Transverse colon (tissue), 4 donors: ENCODE data around the gene P3H2. TPM values are rescaled to one million over a fixed set of nuclear protein-coding genes. Genes with fewer than 3 reads are reported as not detected.
"Not testable (repeated sequence)": the region's sequence is repeated elsewhere in the genome, so short reads cannot be mapped to it uniquely, and the experiment has no call there.

Experiments used
- DNase-seq: peaks from one replicate; pipeline ENCODE4 v3.0.0-alpha.2; 2019
- H3K27ac ChIP-seq, 4 donors: fragments of 200-600 bp; sonication (generic); 2 replicates each; pipeline ENCODE4 v1.5.1; 2016 to 2018; ENCODE audit warnings: inconsistent platforms in 4 of 4
- H3K27me3 ChIP-seq: fragments of 200-600 bp; sonication (generic); 2 replicates; pipeline ENCODE4 v1.5.1; 2017; ENCODE audit warnings: inconsistent platforms
- H3K36me3 ChIP-seq, 4 donors: fragments of 200-600 bp; sonication (generic); 2 replicates each; pipeline ENCODE4 v1.5.1; 2017 to 2019; ENCODE audit warnings: inconsistent platforms in 4 of 4
- H3K4me1 ChIP-seq, 4 donors: fragments of 200-600 bp; sonication (generic); 2 replicates each; pipeline ENCODE4 v1.5.1; 2017 to 2020; ENCODE audit warnings: inconsistent platforms in 4 of 4
- H3K4me3 ChIP-seq, 4 donors: fragments of 200-600 bp; sonication (generic); 1 replicate in 1 of 4; 2 replicates in 3 of 4; pipeline versions ENCODE4 v1.5.1 to v1.6.1; 2017 to 2019; ENCODE audit warnings: inconsistent platforms in 4 of 4
- H3K9me3 ChIP-seq, 2 donors: fragments of 200-600 bp; sonication (generic); 2 replicates each; pipeline ENCODE4 v1.5.1; 2017 to 2019; ENCODE audit warnings: inconsistent platforms in 2 of 2
- EP300 ChIP-seq: sonication (generic); formaldehyde crosslinking; IDR thresholded peaks from one replicate; pipeline ENCODE4 v1.6.1; 2017; ENCODE audit warnings: antibody characterized with exemption, low read depth
- POLR2A ChIP-seq: fragments of 450-650 bp; IDR thresholded peaks from one replicate; pipeline ENCODE4 v1.6.1; 2016; ENCODE audit warnings: antibody characterized with exemption, mild to moderate bottlenecking, moderate library complexity
- POLR2AphosphoS5 ChIP-seq, 3 donors: sonication (generic); formaldehyde crosslinking; IDR thresholded peaks; one replicate each; pipeline ENCODE4 v1.6.1; 2016; ENCODE audit warnings: antibody characterized with exemption in 3 of 3
- WGBS, 2 donors: methylation state at CpG; one replicate each; pipeline ENCODE4 v1.1.5; 2018; ENCODE audit warnings: low coverage in 1 of 2; 5-methylcytosine and 5-hydroxymethylcytosine counted together
- in situ Hi-C, 4 donors: fragments of 200-750 bp; cut with MboI; loops; one replicate each; pipeline versions ENCODE4 v1.15.0 to v1.15.1; 2017; ENCODE audit warnings: low sequenced_read_pairs in 3 of 4, low pct_ligation_motif_present in 1 of 4, low pct_unique_long_range_greater_than_20kb in 1 of 4
- intact Hi-C: fragments of 100-400 bp; cut with DNase I; formaldehyde crosslinking; loops from one replicate; pipeline ENCODE4 v1.15.1; 2023; ENCODE audit warnings: low total_unique reads
- total RNA-seq, 4 donors: library from RNA; depleted of rRNA; stranded (reverse); fragments of >200 nt; gene quantifications; one replicate each; pipeline ENCODE4 v1.1.0, GENCODE V29; 2016
- TF ChIP-seq, protein P1 (sequence below), 5 experiments: fragments of 200-600 bp in 3 of 5; fragments of 450-650 bp in 2 of 5; sonication (generic) in 3 of 5; IDR thresholded peaks; 1 replicate in 2 of 5; 2 replicates in 3 of 5; pipeline ENCODE4 v1.5.1; 2016 to 2017; ENCODE audit warnings: antibody characterized with exemption in 5 of 5, inconsistent platforms in 3 of 5, mild to moderate bottlenecking in 2 of 5, moderate library complexity in 1 of 5

Gene P3H2
- total RNA-seq, 4 donors from 2014 or later: 26.6 to 153 (median 54.3) TPM

- WGBS, 2 donors: 74 to 93% methylated on average over 4 to 6 of the region's 6 CpGs
- in situ Hi-C loops: no loop called here
Measured at GRCh38 chr3:190167936-190168680, 47.4 kb upstream of the P3H2 start.

GRCh38 chr3:190166948-190167347 is 46.3 kb upstream of the P3H2 start:
- intact Hi-C loops (no loop called here), in situ Hi-C loops (no loop called here)
- WGBS, 2 donors: 82% methylated on average over 4 of the region's 4 CpGs

More at GRCh38 chr3:190167936-190168680, 47.4 kb upstream of the P3H2 start:
- H3K4me3 ChIP-seq: no peak overlapping the region
- H3K27ac ChIP-seq: no peak overlapping the region
- no peaks in the 10 kb centered on the region for H3K4me1 ChIP-seq
- no peak for DNase-seq
- TF ChIP-seq, protein P1, sequence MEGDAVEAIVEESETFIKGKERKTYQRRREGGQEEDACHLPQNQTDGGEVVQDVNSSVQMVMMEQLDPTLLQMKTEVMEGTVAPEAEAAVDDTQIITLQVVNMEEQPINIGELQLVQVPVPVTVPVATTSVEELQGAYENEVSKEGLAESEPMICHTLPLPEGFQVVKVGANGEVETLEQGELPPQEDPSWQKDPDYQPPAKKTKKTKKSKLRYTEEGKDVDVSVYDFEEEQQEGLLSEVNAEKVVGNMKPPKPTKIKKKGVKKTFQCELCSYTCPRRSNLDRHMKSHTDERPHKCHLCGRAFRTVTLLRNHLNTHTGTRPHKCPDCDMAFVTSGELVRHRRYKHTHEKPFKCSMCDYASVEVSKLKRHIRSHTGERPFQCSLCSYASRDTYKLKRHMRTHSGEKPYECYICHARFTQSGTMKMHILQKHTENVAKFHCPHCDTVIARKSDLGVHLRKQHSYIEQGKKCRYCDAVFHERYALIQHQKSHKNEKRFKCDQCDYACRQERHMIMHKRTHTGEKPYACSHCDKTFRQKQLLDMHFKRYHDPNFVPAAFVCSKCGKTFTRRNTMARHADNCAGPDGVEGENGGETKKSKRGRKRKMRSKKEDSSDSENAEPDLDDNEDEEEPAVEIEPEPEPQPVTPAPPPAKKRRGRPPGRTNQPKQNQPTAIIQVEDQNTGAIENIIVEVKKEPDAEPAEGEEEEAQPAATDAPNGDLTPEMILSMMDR (IDR thresholded peaks at IDR 0.05): no peak
- TF ChIP-seq POLR2A (no peak), EP300 (no peak), POLR2AphosphoS5 (IDR thresholded peaks at IDR 0.05) (no peak)
- intact Hi-C loops: no loop called here
- no peaks in the 10 kb centered on the region for H3K9me3 ChIP-seq
- no peaks in the 10 kb centered on the region for H3K36me3 ChIP-seq
- no peaks in the 10 kb centered on the region for H3K27me3 ChIP-seq

GRCh38 chr3:190165253-190165652 is 44.6 kb upstream of the P3H2 start:
- no peak overlapping the region for H3K27ac ChIP-seq
- no peaks in the 10 kb centered on the region for H3K4me1 ChIP-seq
- in situ Hi-C loops (no loop called here), intact Hi-C loops (no loop called here)
- H3K9me3 ChIP-seq: peaks cover 0 to 2% of the 10 kb centered on the region in 2 donors
- no peak overlapping the region for H3K4me3 ChIP-seq
- no peak for DNase-seq
- TF ChIP-seq EP300 (no peak), POLR2A (no peak), POLR2AphosphoS5 (IDR thresholded peaks at IDR 0.05) (no peak)
- TF ChIP-seq, protein P1 (IDR thresholded peaks at IDR 0.05): no peak
- H3K36me3 ChIP-seq: no peaks in the 10 kb centered on the region
- no peaks in the 10 kb centered on the region for H3K27me3 ChIP-seq

More at GRCh38 chr3:190166948-190167347, 46.3 kb upstream of the P3H2 start:
- no peaks in the 10 kb centered on the region for H3K27me3 ChIP-seq
- TF ChIP-seq, protein P1 (IDR thresholded peaks at IDR 0.05): no peak
- no peak for TF ChIP-seq EP300
- DNase-seq: no peak
- H3K4me1 ChIP-seq: no peaks in the 10 kb centered on the region
- H3K4me3 ChIP-seq: no peak overlapping the region
- H3K27ac ChIP-seq: no peak overlapping the region
- no peaks in the 10 kb centered on the region for H3K36me3 ChIP-seq
- H3K9me3 ChIP-seq: peaks cover 0 to 2% of the 10 kb centered on the region in 2 donors

GRCh38 chr3:190162013-190162412 is 41.3 kb upstream of the P3H2 start:
- DNase-seq, H3K4me1 ChIP-seq, H3K27ac ChIP-seq, intact Hi-C loops, H3K4me3 ChIP-seq, H3K36me3 ChIP-seq, in situ Hi-C loops, H3K27me3 ChIP-seq, H3K9me3 ChIP-seq: not testable (repeated sequence)
- WGBS, 2 donors: 79 to 90% methylated on average over 7 to 8 of the region's 9 CpGs
